HEK293 (cell line): ENCODE measurements around the gene RPL22.
A peak's percentile ranks its signal among the peaks of the same experiment; 100 is the strongest.

Source experiments
- CTCF ChIA-PET: fragments of 350-600 bp; formaldehyde crosslinking; extraction: SDS; loops from one replicate; lab custom pipeline; 2021; ENCODE audit warnings: antibody characterized with exemption; lab: Yijun Ruan, JAX
- POLR2A ChIA-PET: fragments of 300-600 bp; formaldehyde crosslinking; extraction: SDS; loops from one replicate; lab custom pipeline; 2020; ENCODE audit warnings: antibody characterized with exemption, inconsistent platforms; lab: Yijun Ruan, JAX
- H3K27ac ChIP-seq: fragments of 200-500 bp; sonication (Bioruptor generic); 2 replicates; pipeline ENCODE4 v1.5.1; 2014; ENCODE audit warnings: low read depth, low read length, control low read depth, inconsistent platforms; ENCODE audit errors: extremely low read depth
- H3K36me3 ChIP-seq, 2 experiments: fragments of 200-500 bp in 1 of 2; sonication (Bioruptor generic) in 1 of 2; 1 replicate in 1 of 2; 2 replicates in 1 of 2; pipeline ENCODE4 v1.5.1; 2014 to 2017; ENCODE audit warnings: inconsistent platforms in 2 of 2, low read length in 2 of 2; ENCODE audit not compliant: control insufficient read depth in 2 of 2, insufficient read depth in 1 of 2
- H3K4me1 ChIP-seq: fragments of 200-500 bp; sonication (Bioruptor generic); 2 replicates; pipeline ENCODE4 v1.5.1; 2014; ENCODE audit warnings: mild to moderate bottlenecking, low read length, inconsistent platforms; ENCODE audit not compliant: control insufficient read depth, insufficient read depth
- H3K4me3 ChIP-seq: 2 replicates; pipeline ENCODE4 v1.5.1; 2011; ENCODE audit warnings: low read depth, mild to moderate bottlenecking, control low read depth, low read length, moderate library complexity
- H3K9me3 ChIP-seq: fragments of 200-500 bp; sonication (Bioruptor generic); 2 replicates; pipeline ENCODE4 v1.5.1; 2014; ENCODE audit warnings: low read depth, low read length, inconsistent platforms; ENCODE audit not compliant: control insufficient read depth, insufficient read depth
- GLIS2 ChIP-seq: fragments of 450-650 bp; formaldehyde crosslinking; IDR thresholded peaks from 2 replicates; pipeline ENCODE4 v1.5.1; 2016; ENCODE audit warnings: missing biosample characterization, missing genetic modification characterization
- KLF1 ChIP-seq: fragments of 450-650 bp; formaldehyde crosslinking; IDR thresholded peaks from 2 replicates; pipeline ENCODE4 v1.5.1; 2016; ENCODE audit warnings: missing biosample characterization, missing genetic modification characterization
- KLF16 ChIP-seq: fragments of 450-650 bp; formaldehyde crosslinking; IDR thresholded peaks from 2 replicates; pipeline ENCODE4 v1.5.1; 2017; ENCODE audit warnings: missing biosample characterization, missing genetic modification characterization
- MZF1 ChIP-seq: fragments of 450-650 bp; formaldehyde crosslinking; IDR thresholded peaks from 2 replicates; pipeline ENCODE4 v1.5.1; 2017; ENCODE audit warnings: missing biosample characterization, missing genetic modification characterization, borderline replicate concordance
- PATZ1 ChIP-seq: fragments of 450-650 bp; formaldehyde crosslinking; IDR thresholded peaks from 2 replicates; pipeline ENCODE4 v1.5.1; 2016; ENCODE audit warnings: missing biosample characterization, missing genetic modification characterization
- SP7 ChIP-seq: fragments of 450-650 bp; formaldehyde crosslinking; IDR thresholded peaks from 2 replicates; pipeline ENCODE4 v1.5.1; 2016; ENCODE audit warnings: missing biosample characterization, missing genetic modification characterization
- WT1 ChIP-seq: fragments of 450-650 bp; formaldehyde crosslinking; IDR thresholded peaks from 2 replicates; pipeline ENCODE4 v1.5.1; 2016; ENCODE audit warnings: missing biosample characterization, missing genetic modification characterization
- ZBTB10 ChIP-seq: fragments of 450-650 bp; formaldehyde crosslinking; IDR thresholded peaks from 2 replicates; pipeline ENCODE4 v1.5.1; 2016; ENCODE audit warnings: missing biosample characterization, missing genetic modification characterization
- ZBTB11 ChIP-seq: fragments of 450-650 bp; formaldehyde crosslinking; conservative IDR thresholded peaks from 2 replicates; pipeline ENCODE4 v1.5.1; 2016; ENCODE audit warnings: low read depth, missing biosample characterization, missing genetic modification characterization
- ZBTB8A ChIP-seq: fragments of 450-650 bp; formaldehyde crosslinking; IDR thresholded peaks from 2 replicates; pipeline ENCODE4 v1.5.1; 2016; ENCODE audit warnings: missing biosample characterization, missing genetic modification characterization
- ZNF10 ChIP-seq: fragments of 450-650 bp; formaldehyde crosslinking; IDR thresholded peaks from 2 replicates; pipeline ENCODE4 v1.5.1; 2017; ENCODE audit warnings: missing biosample characterization, missing genetic modification characterization
- ZNF184 ChIP-seq: fragments of 450-650 bp; IDR thresholded peaks from 2 replicates; pipeline ENCODE4 v1.5.1; 2018; ENCODE audit warnings: missing biosample characterization, mild to moderate bottlenecking, missing genetic modification characterization
- ZNF221 ChIP-seq: fragments of 450-650 bp; formaldehyde crosslinking; IDR thresholded peaks from 2 replicates; pipeline ENCODE4 v1.5.1; 2017; ENCODE audit warnings: missing biosample characterization, missing genetic modification characterization, borderline replicate concordance
- ZNF24 ChIP-seq: fragments of 450-650 bp; formaldehyde crosslinking; IDR thresholded peaks from 2 replicates; pipeline ENCODE4 v1.5.1; 2016; ENCODE audit warnings: missing biosample characterization, missing genetic modification characterization
- ZNF280C ChIP-seq: fragments of 450-650 bp; formaldehyde crosslinking; IDR thresholded peaks from 2 replicates; pipeline ENCODE4 v1.5.1; 2016; ENCODE audit warnings: missing biosample characterization, missing genetic modification characterization
- ZNF391 ChIP-seq: fragments of 450-650 bp; formaldehyde crosslinking; IDR thresholded peaks from 2 replicates; pipeline ENCODE4 v1.5.1; 2016; ENCODE audit warnings: low read depth, missing biosample characterization, missing genetic modification characterization, borderline replicate concordance
- ZNF501 ChIP-seq: fragments of 450-650 bp; formaldehyde crosslinking; IDR thresholded peaks from 2 replicates; pipeline ENCODE4 v1.5.1; 2016; ENCODE audit warnings: missing biosample characterization, missing genetic modification characterization
- ZNF544 ChIP-seq: fragments of 450-650 bp; formaldehyde crosslinking; IDR thresholded peaks from 2 replicates; pipeline ENCODE4 v1.5.0; 2017; ENCODE audit warnings: missing biosample characterization, missing genetic modification characterization
- ZNF600 ChIP-seq: fragments of 450-650 bp; formaldehyde crosslinking; IDR thresholded peaks from 2 replicates; pipeline ENCODE4 v1.5.1; 2016; ENCODE audit warnings: missing biosample characterization, missing genetic modification characterization
- ZNF626 ChIP-seq: fragments of 450-650 bp; sonication (Bioruptor Pico); formaldehyde crosslinking; IDR thresholded peaks from 2 replicates; pipeline ENCODE4 v1.5.1; 2018; ENCODE audit warnings: missing biosample characterization, missing genetic modification characterization, inconsistent platforms
- ZNF629 ChIP-seq: fragments of 450-650 bp; formaldehyde crosslinking; IDR thresholded peaks from 2 replicates; pipeline ENCODE4 v1.5.1; 2017; ENCODE audit warnings: missing biosample characterization, missing genetic modification characterization
- ZNF658 ChIP-seq: fragments of 450-650 bp; formaldehyde crosslinking; IDR thresholded peaks from 2 replicates; pipeline ENCODE4; 2016; ENCODE audit warnings: missing biosample characterization, missing genetic modification characterization
- ZNF785 ChIP-seq: fragments of 450-650 bp; formaldehyde crosslinking; IDR thresholded peaks from 2 replicates; pipeline ENCODE4 v1.5.1; 2016; ENCODE audit warnings: missing biosample characterization, missing genetic modification characterization
- ZNF843 ChIP-seq: fragments of 450-650 bp; formaldehyde crosslinking; IDR thresholded peaks from 2 replicates; pipeline ENCODE4 v1.5.1; 2016; ENCODE audit warnings: missing biosample characterization, missing genetic modification characterization
- ZSCAN16 ChIP-seq: fragments of 450-650 bp; formaldehyde crosslinking; IDR thresholded peaks from 2 replicates; pipeline ENCODE4 v1.5.1; 2016; ENCODE audit warnings: missing biosample characterization, missing genetic modification characterization
- ZSCAN18 ChIP-seq: fragments of 450-650 bp; formaldehyde crosslinking; IDR thresholded peaks from 2 replicates; pipeline ENCODE4 v1.5.1; 2016; ENCODE audit warnings: missing biosample characterization, missing genetic modification characterization

The RPL22 gene

GRCh38 chr1:6158181-6158580, 41.2 kb downstream of the RPL22 start (continued):
- no peak for TF ChIP-seq PATZ1
- no peak for TF ChIP-seq KLF16 (tag by site-specific recombination)
- no peak for TF ChIP-seq ZNF658 (tag by site-specific recombination)
- no peak for TF ChIP-seq ZNF221 (tag by site-specific recombination)
- TF ChIP-seq ZNF843 (tag by site-specific recombination): no peak
- no peak for TF ChIP-seq ZNF391 (tag by site-specific recombination)
- no peak for TF ChIP-seq ZBTB8A (tag by site-specific recombination)
- no peak for TF ChIP-seq ZNF544 (tag by site-specific recombination)
- TF ChIP-seq ZSCAN16 (tag by site-specific recombination): no peak
- no peak for TF ChIP-seq WT1 (tag by site-specific recombination)
- no peak for TF ChIP-seq SP7 (tag by site-specific recombination)
- TF ChIP-seq ZSCAN18 (tag by site-specific recombination): no peak
- TF ChIP-seq ZNF785: no peak
- TF ChIP-seq, all 188 proteins: peak for 0

- H3K36me3 ChIP-seq: no peaks in the 10 kb centered on the region
- no peak overlapping the region for H3K27ac ChIP-seq
- ChIA-PET POLR2A (interaction anchor here (1.6 kb wide), 1 partner anchor 9 kb away, joined by 7 read pairs; no protein-coding TSS in a partner anchor), CTCF (interaction anchor here (0.6 to 0.7 kb wide), 2 partner anchors 164 to 265 kb away, joined by 3 read pairs; no protein-coding TSS in a partner anchor)
- H3K4me3 ChIP-seq: no peak overlapping the region
- peaks cover 9% of the 10 kb centered on the region; the same call in 1 of the 2 replicates for H3K4me1 ChIP-seq
- no peaks in the 10 kb centered on the region for H3K9me3 ChIP-seq
- TF ChIP-seq ZNF24 (peak; percentile 99), ZNF629 (tag by site-specific recombination) (peak; percentile 68), ZNF184 (no peak), MZF1 (tag by site-specific recombination) (no peak), ZNF280C (tag by site-specific recombination) (no peak), KLF1 (tag by site-specific recombination) (peak; percentile 34; the same call in 1 of the 2 replicates), ZBTB10 (tag by site-specific recombination) (0 out of 2 replicates have a peak, but pooled peaks have one; percentile 32), ZNF600 (tag by site-specific recombination) (peak; percentile 84), ZNF10 (tag by site-specific recombination) (0 out of 2 replicates have a peak, but pooled peaks have one; percentile 4), ZNF626 (tag by site-specific recombination) (no peak), ZNF221 (tag by site-specific recombination) (no peak), GLIS2 (tag by site-specific recombination) (peak; percentile 57), ZNF501 (tag by site-specific recombination) (no peak), ZBTB11 (tag by site-specific recombination) (no peak)
These were observed 41.7 kb downstream of the RPL22 start for GRCh38 chr1:6157528-6158174.
